ENCODE measurements around the gene CD244. TPM values are rescaled to one million over a fixed set of nuclear protein-coding genes. Genes with fewer than 3 reads are reported as not detected.
"Not testable (repeated sequence)": the region's sequence is repeated elsewhere in the genome, so short reads cannot be mapped to it uniquely, and the experiment has no call there.

The CD244 gene
- total RNA-seq, 3 donors from 2014 or later (not counting 1 experiment from before 2014, with no cell fraction given) = 131 to 193 (median 150) TPM

DNA sequence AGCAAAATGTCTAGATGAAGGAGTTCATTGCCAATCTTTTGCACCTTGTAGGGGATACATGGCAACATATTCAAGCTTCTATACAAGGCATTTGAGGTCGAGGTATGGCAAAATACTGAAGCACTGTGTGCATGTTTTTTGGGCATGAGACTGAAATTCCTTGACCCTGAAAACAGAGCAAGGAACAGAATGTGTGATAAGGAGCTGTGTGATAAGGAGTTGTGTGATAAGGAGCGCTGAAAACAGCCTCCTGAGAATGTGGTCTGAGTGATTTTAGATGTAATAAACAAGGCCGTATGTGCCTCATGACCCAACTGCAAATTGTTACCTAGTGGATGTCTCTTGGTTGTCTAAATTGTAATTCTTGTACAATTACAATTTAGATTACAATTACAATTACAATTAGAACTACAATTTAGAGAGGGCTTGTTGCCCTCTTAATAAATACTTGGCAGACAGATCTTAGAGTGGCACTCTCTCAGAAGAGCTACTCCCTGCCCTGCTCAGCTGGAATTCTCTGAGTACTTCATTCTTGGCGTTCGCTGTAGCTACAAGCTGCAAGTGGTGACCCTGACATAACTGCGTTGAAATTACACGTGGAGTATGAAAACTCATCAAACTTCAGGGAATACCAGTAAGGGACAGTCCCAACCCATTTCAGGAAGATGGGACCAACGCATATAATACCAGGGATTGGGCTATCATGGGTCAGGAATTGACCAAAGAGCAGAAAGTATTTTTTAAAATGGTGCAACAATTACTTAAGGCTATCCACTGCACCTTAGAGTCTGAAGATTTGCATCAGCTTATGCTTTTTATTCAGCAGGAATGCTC is 42.3 kb upstream of the CD244 start:
- H3K27me3 ChIP-seq (ENCODE audit: control insufficient read depth, insufficient read depth, low read length) = no peaks in the 10 kb centered on the region
- no peaks in the 10 kb centered on the region for H3K4me1 ChIP-seq (ENCODE audit: control insufficient read depth, insufficient read depth, low read length)
- WGBS (ENCODE audit: insufficient coverage) = 91% methylated on average over 7 of the region's 8 CpGs
- H3K4me3 ChIP-seq (ENCODE audit: low read length) = no peak overlapping the region
- intact Hi-C loops (cut with micrococcal nuclease) = no loop called here
- no peaks in the 10 kb centered on the region for H3K36me3 ChIP-seq (ENCODE audit: control insufficient read depth, insufficient read depth, low read length)
- peaks cover 0 to 6% of the 10 kb centered on the region in 2 donors for H3K27me3 Mint-ChIP-seq (ENCODE audit: low read depth in 2 of 2)
- H3K27ac ChIP-seq (ENCODE audit: low read length) = no peak overlapping the region
- H3K9me3 Mint-ChIP-seq = no peaks in the 10 kb centered on the region
- no peak overlapping the region for H3K27ac Mint-ChIP-seq
- no peaks in the 10 kb centered on the region for H3K36me3 Mint-ChIP-seq
- H3K4me3 Mint-ChIP-seq = no peak overlapping the region
- H3K4me1 Mint-ChIP-seq = no peaks in the 10 kb centered on the region
- H3K9me3 ChIP-seq (ENCODE audit: control insufficient read depth, insufficient read depth, low read length) = no peaks in the 10 kb centered on the region
- TF ChIP-seq, protein P1, sequence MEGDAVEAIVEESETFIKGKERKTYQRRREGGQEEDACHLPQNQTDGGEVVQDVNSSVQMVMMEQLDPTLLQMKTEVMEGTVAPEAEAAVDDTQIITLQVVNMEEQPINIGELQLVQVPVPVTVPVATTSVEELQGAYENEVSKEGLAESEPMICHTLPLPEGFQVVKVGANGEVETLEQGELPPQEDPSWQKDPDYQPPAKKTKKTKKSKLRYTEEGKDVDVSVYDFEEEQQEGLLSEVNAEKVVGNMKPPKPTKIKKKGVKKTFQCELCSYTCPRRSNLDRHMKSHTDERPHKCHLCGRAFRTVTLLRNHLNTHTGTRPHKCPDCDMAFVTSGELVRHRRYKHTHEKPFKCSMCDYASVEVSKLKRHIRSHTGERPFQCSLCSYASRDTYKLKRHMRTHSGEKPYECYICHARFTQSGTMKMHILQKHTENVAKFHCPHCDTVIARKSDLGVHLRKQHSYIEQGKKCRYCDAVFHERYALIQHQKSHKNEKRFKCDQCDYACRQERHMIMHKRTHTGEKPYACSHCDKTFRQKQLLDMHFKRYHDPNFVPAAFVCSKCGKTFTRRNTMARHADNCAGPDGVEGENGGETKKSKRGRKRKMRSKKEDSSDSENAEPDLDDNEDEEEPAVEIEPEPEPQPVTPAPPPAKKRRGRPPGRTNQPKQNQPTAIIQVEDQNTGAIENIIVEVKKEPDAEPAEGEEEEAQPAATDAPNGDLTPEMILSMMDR (IDR thresholded peaks at IDR 0.05) = no peak
- ATAC-seq = no peak
- DNase-seq = no peak

DNA sequence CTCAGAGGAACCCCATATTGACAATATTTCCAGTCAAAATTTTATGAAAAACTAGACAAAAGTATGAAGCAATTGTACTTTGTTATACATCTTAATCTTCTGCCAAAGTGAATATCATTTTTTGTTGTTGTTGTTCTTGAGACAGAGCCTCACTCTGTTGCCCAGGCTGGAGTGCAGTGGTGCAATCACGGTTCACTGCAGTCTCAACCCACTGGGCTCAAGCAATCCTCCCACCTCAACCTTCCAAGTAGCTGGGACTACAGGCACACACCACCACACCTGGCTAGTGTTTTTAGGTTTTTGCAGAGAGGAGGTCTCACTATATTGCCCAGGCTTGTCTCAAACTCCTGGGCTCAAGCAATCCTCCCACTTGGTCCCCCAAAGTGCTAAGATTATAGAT is 39.6 kb upstream of the CD244 start:
- H3K9me3 Mint-ChIP-seq; H3K4me1 Mint-ChIP-seq; H3K27ac Mint-ChIP-seq; H3K4me1 ChIP-seq (ENCODE audit: control insufficient read depth, insufficient read depth, low read length); DNase-seq; H3K36me3 ChIP-seq (ENCODE audit: control insufficient read depth, insufficient read depth, low read length); H3K27me3 ChIP-seq (ENCODE audit: control insufficient read depth, insufficient read depth, low read length); intact Hi-C loops (cut with micrococcal nuclease); H3K4me3 Mint-ChIP-seq; H3K27ac ChIP-seq (ENCODE audit: low read length); H3K36me3 Mint-ChIP-seq; H3K4me3 ChIP-seq (ENCODE audit: low read length); ATAC-seq; H3K9me3 ChIP-seq (ENCODE audit: control insufficient read depth, insufficient read depth, low read length): not testable (repeated sequence)
- WGBS (ENCODE audit: insufficient coverage) = 80% methylated on average over 1 of the region's 1 CpG
- H3K27me3 Mint-ChIP-seq (ENCODE audit: low read depth in 2 of 2) = peaks cover under 1 to 11% of the 10 kb centered on the region in 2 donors

DNA sequence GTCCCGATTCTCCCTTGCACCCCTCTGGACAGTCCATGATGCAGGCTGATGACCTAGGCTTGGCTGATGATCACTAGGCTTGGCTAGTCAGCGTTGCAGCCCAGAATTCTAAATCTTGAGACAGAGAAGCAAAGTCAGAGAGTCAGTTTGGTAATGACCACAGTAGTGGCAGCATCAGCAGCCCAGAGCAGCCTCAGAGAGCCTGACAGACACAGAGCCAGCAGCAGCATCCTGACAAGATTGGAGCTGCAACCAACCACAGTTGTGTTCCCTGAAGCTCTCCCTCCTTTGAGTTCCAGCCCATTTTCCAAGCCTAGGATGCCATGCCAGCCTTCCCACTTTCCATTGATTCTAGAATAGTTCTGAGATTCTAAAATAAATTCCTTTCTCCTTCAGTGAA is 39.1 kb upstream of the CD244 start:
- WGBS (ENCODE audit: insufficient coverage) = 89% methylated on average over 2 of the region's 2 CpGs
- no peaks in the 10 kb centered on the region for H3K4me1 Mint-ChIP-seq
- intact Hi-C loops (cut with micrococcal nuclease) = no loop called here
- DNase-seq = no peak
- Histone ChIP-seq H3K27ac (ENCODE audit: low read length) (no peak overlapping the region), H3K4me1 (ENCODE audit: control insufficient read depth, insufficient read depth, low read length) (no peaks in the 10 kb centered on the region), H3K27me3 (ENCODE audit: control insufficient read depth, insufficient read depth, low read length) (no peaks in the 10 kb centered on the region), H3K9me3 (ENCODE audit: control insufficient read depth, insufficient read depth, low read length) (no peaks in the 10 kb centered on the region), H3K4me3 (ENCODE audit: low read length) (no peak overlapping the region), H3K36me3 (ENCODE audit: control insufficient read depth, insufficient read depth, low read length) (no peaks in the 10 kb centered on the region)
- no peak for ATAC-seq
- no peaks in the 10 kb centered on the region for H3K36me3 Mint-ChIP-seq
- no peak overlapping the region for H3K4me3 Mint-ChIP-seq
- H3K27ac Mint-ChIP-seq = no peak overlapping the region
- peaks cover 5 to 13% of the 10 kb centered on the region in 2 donors for H3K27me3 Mint-ChIP-seq (ENCODE audit: low read depth in 2 of 2)
- no peaks in the 10 kb centered on the region for H3K9me3 Mint-ChIP-seq
- TF ChIP-seq, protein P1 (IDR thresholded peaks at IDR 0.05) = no peak

GRCh38 chr1:160900683-160901082 is 38.0 kb upstream of the CD244 start:
- DNase-seq; H3K4me3 ChIP-seq (ENCODE audit: low read length); H3K36me3 ChIP-seq (ENCODE audit: control insufficient read depth, insufficient read depth, low read length); H3K27me3 ChIP-seq (ENCODE audit: control insufficient read depth, insufficient read depth, low read length); H3K4me3 Mint-ChIP-seq; H3K27ac Mint-ChIP-seq; H3K4me1 Mint-ChIP-seq; H3K36me3 Mint-ChIP-seq; ATAC-seq; H3K27ac ChIP-seq (ENCODE audit: low read length); H3K9me3 ChIP-seq (ENCODE audit: control insufficient read depth, insufficient read depth, low read length); H3K4me1 ChIP-seq (ENCODE audit: control insufficient read depth, insufficient read depth, low read length); intact Hi-C loops (cut with micrococcal nuclease); H3K9me3 Mint-ChIP-seq: not testable (repeated sequence)
- 82% methylated on average over 2 of the region's 3 CpGs for WGBS (ENCODE audit: insufficient coverage)
- H3K27me3 Mint-ChIP-seq (ENCODE audit: low read depth in 2 of 2) = peaks cover 15 to 16% of the 10 kb centered on the region in 2 donors

DNA sequence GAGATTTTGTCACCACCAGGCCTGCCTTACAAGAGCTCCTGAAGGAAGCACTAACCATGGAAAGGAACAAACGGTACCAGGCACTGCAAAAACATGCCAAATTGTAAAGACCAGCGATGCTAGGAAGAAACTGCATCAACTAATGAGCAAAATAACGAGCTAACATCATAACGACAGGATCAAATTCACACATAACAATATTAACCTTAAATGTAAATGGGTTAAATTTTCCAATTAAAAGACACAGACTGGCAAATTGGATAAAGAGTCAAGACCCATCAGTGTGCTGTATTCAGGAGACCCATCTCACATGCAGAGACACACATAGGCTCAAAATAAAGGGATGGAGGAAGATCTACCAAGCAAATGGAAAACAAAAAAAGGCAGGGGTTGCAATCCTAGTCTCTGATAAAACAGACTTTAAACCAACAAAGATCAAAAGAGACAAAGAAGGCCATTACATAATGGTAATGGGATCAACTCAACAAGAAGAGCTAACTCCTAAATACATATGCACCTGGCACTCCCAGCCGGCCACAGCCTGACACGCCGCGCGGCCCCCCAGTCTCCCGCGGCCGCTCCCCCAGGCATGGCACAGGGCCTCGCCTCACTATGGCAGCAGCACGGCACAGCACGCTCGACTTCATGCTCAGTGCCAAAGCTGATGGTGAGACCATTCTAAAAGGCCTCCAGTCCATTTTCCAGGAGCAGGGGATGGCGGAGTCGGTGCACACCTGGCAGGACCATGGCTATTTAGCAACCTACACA is 31.9 kb upstream of the CD244 start:
- H3K36me3 Mint-ChIP-seq = peaks cover 11% of the 10 kb centered on the region
- intact Hi-C loops (cut with micrococcal nuclease) = not testable (repeated sequence)

More for the DNA sequence above, 31.9 kb upstream of the CD244 start:
- not testable (repeated sequence) for H3K9me3 Mint-ChIP-seq; H3K9me3 ChIP-seq (ENCODE audit: control insufficient read depth, insufficient read depth, low read length); H3K4me3 Mint-ChIP-seq; H3K27me3 ChIP-seq (ENCODE audit: control insufficient read depth, insufficient read depth, low read length); H3K27ac ChIP-seq (ENCODE audit: low read length); H3K4me1 Mint-ChIP-seq; H3K27ac Mint-ChIP-seq; H3K4me3 ChIP-seq (ENCODE audit: low read length); H3K4me1 ChIP-seq (ENCODE audit: control insufficient read depth, insufficient read depth, low read length); H3K36me3 ChIP-seq (ENCODE audit: control insufficient read depth, insufficient read depth, low read length); DNase-seq; ATAC-seq
- peaks cover 20 to 50% of the 10 kb centered on the region in 2 donors for H3K27me3 Mint-ChIP-seq (ENCODE audit: low read depth in 2 of 2)
- WGBS (ENCODE audit: insufficient coverage) = 98% methylated on average over 16 of the region's 18 CpGs
